GM12878 (cell line): ENCODE results near the gene RAF1. TPM values are rescaled to one million over a fixed set of nuclear protein-coding genes. Genes with fewer than 3 reads are reported as not detected.

Source experiments
- ATAC-seq: fragments of 200-7000 bp; cut with Tn5 transposase; 3 replicates; pipeline ENCODE4 v1.9.1; 2020; ENCODE audit warnings: mild to moderate bottlenecking, moderate library complexity
- BruUV-seq: library from RNA; stranded (reverse); fragments of 400-500 nt; replicated peaks from 2 replicates; lab custom pipeline; 2021; lab: Mats Ljungman, UMichigan
- CTCF ChIA-PET: fragments of 300-600 bp; sonication (Branson Sonifier 250); formaldehyde crosslinking; extraction: SDS; loops from one replicate; lab custom pipeline; 2021; ENCODE audit warnings: inconsistent platforms; lab: Yijun Ruan, JAX
- POLR2A ChIA-PET: fragments of 350-600 bp; formaldehyde crosslinking; extraction: SDS; loops from one replicate; lab custom pipeline; 2021; ENCODE audit warnings: inconsistent platforms; lab: Charles Lee
- RAD21 ChIA-PET: fragments of 300-600 bp; sonication (Branson Sonifier 250); formaldehyde crosslinking; loops from one replicate; lab custom pipeline; 2023; ENCODE audit warnings: antibody characterized with exemption; ENCODE audit not compliant: unreplicated experiment; lab: Charles Lee
- SMC1A ChIA-PET: fragments of 300-600 bp; sonication (Branson Sonifier 250); formaldehyde crosslinking; loops from one replicate; lab custom pipeline; 2023; ENCODE audit not compliant: unreplicated experiment, uncharacterized antibody; lab: Charles Lee
- DNase-seq: peaks from one replicate; pipeline ENCODE4 v3.0.0-alpha.2; 2011; ENCODE audit warnings: low read depth, low spot score
- FAIRE-seq: peaks from 3 replicates; lab custom pipeline; 2011; peaks lifted over from hg19 to GRCh38; lab: Jason Lieb, UNC
- H2AFZ ChIP-seq: 2 replicates; pipeline ENCODE4 v1.6.0; 2011; ENCODE audit warnings: low read depth, low read length, control low read depth; ENCODE audit not compliant: control insufficient read depth
- H3K27ac ChIP-seq: 2 replicates; pipeline ENCODE4 v1.5.1; 2011; ENCODE audit warnings: control low read depth; ENCODE audit not compliant: control insufficient read depth, insufficient read depth
- H3K27me3 ChIP-seq, 2 experiments: replicated peaks in 1 of 2; 2 replicates each; pipeline versions ENCODE4 v1.6.0 to v1.6.1; 2011; ENCODE audit warnings: low read length in 1 of 2; ENCODE audit not compliant: control insufficient read depth in 2 of 2, insufficient read depth in 2 of 2
- H3K36me3 ChIP-seq, 2 experiments: 2 replicates each; pipeline ENCODE4 v1.5.1; 2011; ENCODE audit warnings: low read length in 1 of 2; ENCODE audit not compliant: control insufficient read depth in 2 of 2, insufficient read depth in 2 of 2
- H3K4me1 ChIP-seq: 2 replicates; pipeline ENCODE4 v1.6.1; 2011; ENCODE audit warnings: mild to moderate bottlenecking, low read length, moderate library complexity, mixed read lengths; ENCODE audit not compliant: control insufficient read depth, insufficient read depth
- H3K4me2 ChIP-seq: 2 replicates; pipeline ENCODE4 v1.6.0; 2011; ENCODE audit warnings: control low read depth; ENCODE audit not compliant: control insufficient read depth, insufficient read depth
- H3K4me3 ChIP-seq: fragments of 200-600 bp; sonication (generic); 2 replicates; pipeline ENCODE4 v1.5.1; 2016
- H3K79me2 ChIP-seq: 2 replicates; pipeline ENCODE4 v1.6.0; 2011; ENCODE audit warnings: low read length; ENCODE audit not compliant: control insufficient read depth, insufficient read depth
- H3K9ac ChIP-seq: 2 replicates; pipeline ENCODE4 v1.8.0; 2011; ENCODE audit warnings: low read length, control low read depth, mixed read lengths; ENCODE audit not compliant: control insufficient read depth, insufficient read depth
- H3K9me3 ChIP-seq: replicated peaks from 3 replicates; pipeline ENCODE4 v1.5.1; 2011; ENCODE audit warnings: mild to moderate bottlenecking, low read length; ENCODE audit not compliant: control insufficient read depth, insufficient read depth
- H4K20me1 ChIP-seq: 2 replicates; pipeline ENCODE4 v1.6.0; 2011; ENCODE audit not compliant: control insufficient read depth, insufficient read depth
- CBX3 ChIP-seq: fragments of 200-600 bp; sonication (generic); IDR thresholded peaks from 2 replicates; pipeline ENCODE4 v1.6.1; 2016; ENCODE audit warnings: low read depth, borderline replicate concordance
- HDAC6 ChIP-seq: fragments of 200-600 bp; sonication (generic); IDR thresholded peaks from one replicate; pipeline ENCODE4 v1.8.0; 2017; ENCODE audit warnings: antibody characterized with exemption; ENCODE audit not compliant: unreplicated experiment
- HDGF ChIP-seq: fragments of 450-650 bp; IDR thresholded peaks from 2 replicates; pipeline ENCODE4 v1.6.1; 2016; ENCODE audit warnings: antibody characterized with exemption
- IKZF2 ChIP-seq, 2 experiments: fragments of 450-650 bp; IDR thresholded peaks; 2 replicates each; pipeline ENCODE4 v1.6.1; 2017; ENCODE audit warnings: mild to moderate bottlenecking in 2 of 2, moderate library complexity in 2 of 2
- JUNB ChIP-seq: IDR thresholded peaks from 2 replicates; pipeline ENCODE4 v1.6.1; 2016; ENCODE audit warnings: antibody characterized with exemption, mild to moderate bottlenecking
- NRF1 ChIP-seq: conservative IDR thresholded peaks from 2 replicates; pipeline ENCODE4 v1.6.1; 2011; ENCODE audit warnings: mild to moderate bottlenecking, low read depth, low read length, improper control_type of control experiment
- RAD51 ChIP-seq: fragments of 450-650 bp; IDR thresholded peaks from 2 replicates; pipeline ENCODE4 v1.6.1; 2016; ENCODE audit warnings: moderate library complexity, mild to moderate bottlenecking, inconsistent platforms
- SKIL ChIP-seq: fragments of 450-650 bp; IDR thresholded peaks from 2 replicates; pipeline ENCODE4 v1.6.1; 2017; ENCODE audit warnings: mild to moderate bottlenecking, low read depth, inconsistent platforms; ENCODE audit not compliant: poor library complexity, severe bottlenecking
- SREBF2 ChIP-seq: IDR thresholded peaks from 2 replicates; pipeline ENCODE4 v1.6.1; 2012; ENCODE audit warnings: mild to moderate bottlenecking, low read length
- TCF7 ChIP-seq: IDR thresholded peaks from 2 replicates; pipeline ENCODE4 v1.6.1; 2014; ENCODE audit warnings: antibody characterized with exemption, borderline replicate concordance
- WGBS: methylation state at CpG from one replicate; pipeline ENCODE4 v1.1.6; 2016; ENCODE audit warnings: low lambda C conversion rate; ENCODE audit not compliant: insufficient replicate concordance, insufficient coverage; ENCODE audit errors: missing lambda C conversion rate; 5-methylcytosine and 5-hydroxymethylcytosine counted together
- in situ Hi-C: fragments of 300-500 bp; cut with MboI; formaldehyde crosslinking; loops from 9 replicates; pipeline ENCODE4 v1.14.3; 2018; ENCODE audit warnings: mixed read lengths
- intact Hi-C: fragments of 100-400 bp; cut with micrococcal nuclease; formaldehyde crosslinking; loops from one replicate; pipeline ENCODE4 v1.14.2; 2022; ENCODE audit not compliant: unreplicated experiment
- polyA plus RNA-seq, 11 experiments: library from polyadenylated mRNA; depleted of rRNA in 4 of 11; unstranded in 6 of 11; stranded (reverse) in 5 of 11; fragments of >200 nt; fragmentation: Nextera tagmentation in 4 of 11; fragmentation: Illumina TruSeq in 1 of 11; extraction: Ambion mirVana in 4 of 11; extraction: Trizol in 1 of 11; gene quantifications; 1 replicate in 1 of 11; 2 replicates in 10 of 11; pipeline versions ENCODE4 v1.2.1 to v1.2.3, GENCODE V29; 2011 to 2016; ENCODE audit warnings: inconsistent platforms in 2 of 11, missing spikeins in 2 of 11, low read depth in 1 of 11
- total RNA-seq, 4 experiments: library from RNA; depleted of rRNA in 3 of 4; stranded (reverse); fragments of >200 nt in 3 of 4; fragmentation: Illumina TruSeq in 1 of 4; extraction: Trizol in 1 of 4; gene quantifications; 2 replicates each; pipeline versions ENCODE4 v1.2.1 to v1.2.3, GENCODE V29; 2013 to 2021

RAF1 gene
- total and polyA plus RNA-seq, 10 of the 15 experiments (the other 5 are each of a cell fraction or from before 2014, with no cell fraction given): 20.4 to 151 (median 77.8) TPM

- BruUV-seq: no TSS peak
- no peak for FAIRE-seq
- RAD21 ChIA-PET: no interaction called here
Observed at GRCh38 chr3:12591997-12592715, 71.8 kb downstream of the RAF1 start.

More at GRCh38 chr3:12591997-12592715, 71.8 kb downstream of the RAF1 start:
- H2AFZ ChIP-seq: no peak overlapping the region
- H3K4me3 ChIP-seq: no peak overlapping the region
- H3K79me2 ChIP-seq: no peaks in the 10 kb centered on the region
- H3K4me1 ChIP-seq: no peaks in the 10 kb centered on the region
- ChIA-PET SMC1A (no interaction called here), POLR2A (interaction anchor here (0.7 kb wide), 1 partner anchor 50 kb away, joined by 6 read pairs; no protein-coding TSS in a partner anchor), CTCF (interaction anchor here (2.7 kb wide), 1 partner anchor 9 kb away, joined by 6 read pairs; no protein-coding TSS in a partner anchor)
- H3K9me3 ChIP-seq: no peaks in the 10 kb centered on the region
- in situ Hi-C loops: no loop called here
- no peak overlapping the region for H3K27ac ChIP-seq
- peaks cover 25 to 35% of the 10 kb centered on the region in 2 experiments for H3K36me3 ChIP-seq
- H4K20me1 ChIP-seq: no peaks in the 10 kb centered on the region
- no peak for ATAC-seq
- 78% methylated on average over 4 of the region's 4 CpGs for WGBS
- no peaks in the 10 kb centered on the region for H3K27me3 ChIP-seq
- intact Hi-C loops: no loop called here
- no peak for DNase-seq
- no peak overlapping the region for H3K9ac ChIP-seq
- TF ChIP-seq SREBF2 (no peak), HDAC6 (no peak), CBX3 (no peak), RAD51 (no peak), HDGF (no peak), TCF7 (no peak), IKZF2 (IDR thresholded peaks at IDR 0.05) (no peak), SKIL (no peak), JUNB (no peak), NRF1 (no peak)
- H3K4me2 ChIP-seq: no peak overlapping the region
